ENCODE data around the gene PVRIG.
"Not testable (repeated sequence)": the region's sequence is repeated elsewhere in the genome, so short reads cannot be mapped to it uniquely, and the experiment has no call there.

Gene PVRIG

DNA sequence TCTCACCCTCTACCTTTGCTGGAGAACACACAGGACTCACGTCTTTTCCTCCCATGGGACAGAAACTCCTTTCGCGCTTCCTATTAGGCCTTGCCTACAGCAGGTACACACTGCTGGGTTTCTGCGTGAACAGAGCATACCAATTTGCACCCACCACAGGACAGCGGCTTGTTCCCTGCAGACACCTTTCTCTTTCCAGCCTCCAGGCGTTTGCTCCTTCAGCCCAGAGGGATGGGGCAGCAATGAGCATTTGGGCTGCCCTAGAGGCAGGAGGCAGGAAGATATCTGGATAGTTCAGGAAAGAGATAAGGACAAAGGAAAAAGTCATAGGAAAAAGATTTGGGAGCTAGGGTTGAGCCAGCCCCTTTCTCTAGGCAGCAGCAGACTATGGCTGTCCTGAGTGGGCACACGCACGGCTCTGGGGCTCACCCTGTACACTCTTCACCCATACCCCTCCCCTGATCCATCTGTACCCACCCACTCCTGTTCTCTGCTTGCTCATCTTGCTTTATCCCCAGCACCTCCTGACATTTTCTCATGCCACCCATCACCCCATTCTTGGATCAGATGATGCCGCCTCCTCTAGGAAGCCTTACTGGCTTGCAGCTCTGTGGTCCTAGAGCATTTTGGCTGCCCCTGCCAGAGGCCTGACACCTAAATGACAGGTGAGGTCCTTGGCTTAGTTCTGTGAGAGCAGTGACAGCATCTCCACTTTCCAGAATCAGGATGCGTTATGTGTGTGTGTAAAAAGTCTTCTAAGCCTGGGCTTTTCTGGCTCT is 47.0 kb downstream of the PVRIG start:
- H3K27ac Mint-ChIP-seq = peak overlapping the region; percentile 66
- no peak overlapping the region for H3K4me3 Mint-ChIP-seq
- no peaks in the 10 kb centered on the region for H3K27me3 Mint-ChIP-seq

DNA sequence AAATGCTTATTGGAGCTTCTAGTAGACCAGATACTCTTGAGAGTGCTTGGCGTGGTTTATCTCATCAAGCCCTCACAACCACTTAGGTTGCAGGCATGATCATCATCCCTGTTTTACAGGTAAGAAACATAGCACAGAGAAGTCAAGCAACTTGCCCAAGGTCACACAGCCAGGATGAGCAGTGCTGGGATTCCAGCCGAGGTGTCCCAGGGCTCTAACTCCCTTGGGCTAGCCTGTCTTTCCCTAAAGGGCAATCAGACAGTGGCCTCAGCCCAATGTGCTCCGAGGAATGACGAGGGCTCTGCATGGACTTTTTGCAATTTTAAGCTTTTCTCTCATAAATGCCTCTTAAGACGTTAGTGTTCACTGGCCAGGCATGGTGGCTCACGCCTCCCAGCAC is 47.9 kb downstream of the PVRIG start:
- Mint-ChIP-seq H3K27ac (no peak overlapping the region), H3K4me3 (no peak overlapping the region), H3K27me3 (no peaks in the 10 kb centered on the region), H3K9me3 (no peaks in the 10 kb centered on the region), H3K4me1 (peaks cover 20 to 42% of the 10 kb centered on the region in 2 donors), H3K36me3 (no peaks in the 10 kb centered on the region)
- ATAC-seq (replicated peaks) = no peak
- DNase-seq = no peak

More for the DNA sequence above, 47.0 kb downstream of the PVRIG start:
- Mint-ChIP-seq H3K4me1 (peaks cover 19 to 35% of the 10 kb centered on the region in 2 donors), H3K36me3 (peaks cover 0 to 6% of the 10 kb centered on the region in 2 donors), H3K9me3 (no peaks in the 10 kb centered on the region)
- ATAC-seq (replicated peaks) (peak; percentile 19 to 36), DNase-seq (no peak)

DNA sequence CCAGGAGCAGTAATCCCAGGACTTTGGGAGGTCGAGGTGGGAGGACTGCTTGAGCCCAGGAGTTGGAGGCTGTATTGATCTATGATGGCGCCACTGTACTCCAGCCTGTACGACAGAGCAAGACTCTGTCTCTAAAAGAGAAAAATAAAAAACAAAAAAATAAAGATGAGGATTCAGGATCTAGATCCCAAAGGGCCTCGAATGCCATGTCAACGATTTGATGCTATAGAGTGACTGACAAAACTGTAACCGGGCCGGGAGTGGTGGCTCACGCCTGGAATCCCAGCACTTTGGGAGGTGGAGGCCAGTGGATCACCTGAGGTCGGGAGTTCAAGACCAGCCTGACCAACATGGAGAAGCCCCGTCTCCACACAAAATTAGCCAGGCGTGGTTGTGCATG is 49.1 kb downstream of the PVRIG start:
- H3K27me3 Mint-ChIP-seq; H3K36me3 Mint-ChIP-seq; H3K9me3 Mint-ChIP-seq; H3K4me3 Mint-ChIP-seq; ATAC-seq (replicated peaks); H3K27ac Mint-ChIP-seq; DNase-seq: not testable (repeated sequence)
- peaks cover 20 to 44% of the 10 kb centered on the region in 2 donors for H3K4me1 Mint-ChIP-seq

DNA sequence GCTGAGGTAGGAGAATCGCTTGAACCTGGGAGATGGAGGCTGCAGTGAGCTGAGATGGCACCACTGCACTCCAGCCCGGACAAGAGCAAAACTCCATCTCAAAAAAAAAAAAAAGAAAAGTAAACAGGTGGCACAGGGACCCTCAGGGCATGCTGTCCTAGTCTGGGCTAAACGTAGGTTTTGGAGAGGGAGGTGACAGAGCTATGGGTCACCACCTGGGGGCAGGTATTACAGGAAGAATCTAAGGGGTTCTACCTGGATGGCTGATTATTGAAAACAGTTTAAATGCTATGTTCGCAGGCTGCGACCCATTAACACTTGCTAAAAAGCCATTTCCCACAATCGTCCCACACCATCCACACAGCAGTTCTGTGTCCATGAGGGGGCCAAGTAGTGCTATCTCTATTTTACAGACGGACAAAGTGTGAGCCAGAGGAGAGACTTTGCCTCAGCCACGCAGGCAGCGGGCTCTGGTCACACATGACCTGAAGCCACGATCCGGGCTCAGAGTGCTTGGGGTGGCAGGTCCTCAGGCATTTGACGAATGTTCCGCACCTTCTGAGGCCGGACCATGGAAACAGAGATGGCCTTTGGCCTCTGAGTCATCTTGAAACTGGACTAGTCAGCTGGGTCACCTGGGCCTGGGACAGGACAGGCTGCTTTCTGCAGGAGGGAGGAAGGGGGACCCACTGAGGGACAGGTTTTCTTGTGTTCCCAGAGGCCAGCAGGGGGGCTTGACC is 49.7 kb downstream of the PVRIG start:
- not testable (repeated sequence) for ATAC-seq (replicated peaks); H3K9me3 Mint-ChIP-seq; H3K27ac Mint-ChIP-seq; DNase-seq; H3K27me3 Mint-ChIP-seq; H3K36me3 Mint-ChIP-seq
- Mint-ChIP-seq H3K4me3 (peak overlapping the region in 1 of 2 donors; percentile 16), H3K4me1 (peaks cover 20 to 44% of the 10 kb centered on the region in 2 donors)

DNA sequence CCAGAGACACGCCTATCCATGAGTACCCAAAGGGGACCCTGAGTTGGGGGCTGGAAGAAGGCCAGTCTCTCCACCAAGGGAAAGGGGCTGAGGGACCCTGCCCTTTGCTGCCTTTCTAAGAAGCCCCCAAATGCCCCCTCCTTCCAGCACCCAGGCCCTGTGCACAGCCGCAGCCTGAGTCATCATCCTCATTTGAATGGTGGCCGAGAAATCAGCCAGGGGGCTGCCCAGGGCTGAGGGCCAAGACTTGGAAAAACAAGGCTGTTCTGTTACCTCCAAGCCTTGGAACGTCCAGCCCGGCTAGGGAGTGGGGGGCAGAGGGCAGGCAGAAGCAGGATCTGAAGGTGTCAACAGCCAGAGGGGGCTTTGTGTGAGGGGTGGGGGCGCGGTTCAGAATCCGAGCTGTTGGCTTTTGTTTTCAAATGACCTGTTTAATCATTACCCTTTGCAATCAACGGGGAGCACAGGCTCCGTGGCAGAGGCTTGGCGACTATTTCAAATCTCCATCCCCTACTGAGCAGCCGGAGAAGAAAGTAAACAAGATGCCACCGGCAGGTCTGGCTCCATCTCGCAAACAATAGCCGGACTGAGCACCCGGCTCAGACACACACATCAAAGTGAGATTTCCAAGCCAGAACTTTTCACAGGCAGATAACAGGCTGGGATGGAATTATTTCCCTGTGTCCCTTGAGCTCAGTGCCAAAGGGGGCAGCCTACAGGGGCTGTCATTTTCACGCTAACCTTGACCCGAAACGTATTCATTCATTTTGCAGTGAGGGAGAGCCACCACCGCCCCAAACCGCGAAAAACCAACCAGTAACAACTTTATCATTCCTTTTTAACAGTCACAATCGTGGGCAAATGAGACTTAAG is 50.5 kb downstream of the PVRIG start:
- not testable (repeated sequence) for H3K9me3 Mint-ChIP-seq; ATAC-seq (replicated peaks); H3K27ac Mint-ChIP-seq; DNase-seq; H3K36me3 Mint-ChIP-seq; H3K27me3 Mint-ChIP-seq
- peak overlapping the region; percentile 72 to 81 for H3K4me3 Mint-ChIP-seq
- peaks cover 23 to 50% of the 10 kb centered on the region in 2 donors for H3K4me1 Mint-ChIP-seq
